CD4-positive, alpha-beta T cell treated with Interleukin-4 for 4 hours (primary cell): Measurements from ENCODE around the gene NPBWR2.
"Not testable (repeated sequence)": the region's sequence is repeated elsewhere in the genome, so short reads cannot be mapped to it uniquely, and the experiment has no call there.

Experiments used
- DNase-seq: peaks from one replicate; pipeline ENCODE4 v3.0.0-alpha.2; 2020

The NPBWR2 gene

DNA sequence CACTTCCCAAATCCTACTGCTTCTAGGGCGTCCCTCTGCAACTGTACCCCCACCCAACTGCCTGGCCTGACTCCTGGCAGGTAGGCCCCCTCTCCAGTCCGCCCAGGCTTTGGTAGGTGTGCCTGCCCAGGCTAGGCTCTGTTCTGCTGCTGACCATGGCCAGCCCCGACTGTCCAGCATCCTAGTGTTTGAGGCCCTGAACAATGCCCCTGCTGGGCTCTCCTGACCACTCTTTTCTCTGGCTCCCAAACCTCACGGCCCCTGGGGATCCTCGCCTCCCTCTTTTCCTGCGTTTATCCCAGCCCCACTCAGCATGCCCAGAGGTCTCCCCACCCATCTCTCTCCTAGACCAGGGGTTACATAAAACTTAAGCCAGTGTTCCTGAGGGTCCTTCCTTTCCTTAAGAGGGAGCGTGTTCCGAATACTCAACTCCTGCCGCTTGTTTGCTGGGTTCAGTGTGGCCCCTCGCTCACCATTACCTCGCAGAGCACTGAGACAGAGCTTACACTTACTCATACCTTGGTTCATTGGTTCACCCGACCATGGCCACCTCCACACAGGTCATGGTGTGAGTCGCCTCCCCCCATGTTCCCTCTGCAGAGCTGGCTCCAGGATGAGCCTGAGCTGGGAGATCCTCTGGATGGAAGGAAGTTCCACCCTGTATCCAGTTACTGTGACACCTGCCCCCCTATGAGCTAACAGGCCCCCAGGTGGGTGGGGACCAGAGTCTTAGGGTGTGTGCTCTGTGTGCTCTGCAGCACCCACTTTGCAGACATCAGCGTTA lies 35.8 kb upstream of the NPBWR2 start:
- no peak for DNase-seq

DNA sequence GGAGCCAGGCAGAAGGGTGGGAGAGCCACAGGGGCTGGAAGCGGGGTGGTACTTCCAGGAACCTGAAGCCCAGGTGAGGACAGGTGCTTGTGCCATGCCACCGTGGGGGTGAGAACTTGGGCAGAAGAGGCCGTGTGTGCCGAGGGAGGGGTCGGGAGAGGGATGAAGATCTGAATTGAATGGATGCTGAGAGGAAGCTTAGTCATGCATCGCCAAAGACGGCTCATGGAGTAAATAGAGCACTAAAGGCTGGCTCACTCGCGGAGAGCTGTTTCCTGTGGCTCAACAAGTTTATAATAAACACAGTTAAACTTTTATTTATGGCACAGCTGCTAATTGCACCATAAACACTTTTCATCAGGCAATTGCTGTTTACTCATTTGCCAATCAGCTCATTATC lies 35.2 kb upstream of the NPBWR2 start:
- no peak for DNase-seq

DNA sequence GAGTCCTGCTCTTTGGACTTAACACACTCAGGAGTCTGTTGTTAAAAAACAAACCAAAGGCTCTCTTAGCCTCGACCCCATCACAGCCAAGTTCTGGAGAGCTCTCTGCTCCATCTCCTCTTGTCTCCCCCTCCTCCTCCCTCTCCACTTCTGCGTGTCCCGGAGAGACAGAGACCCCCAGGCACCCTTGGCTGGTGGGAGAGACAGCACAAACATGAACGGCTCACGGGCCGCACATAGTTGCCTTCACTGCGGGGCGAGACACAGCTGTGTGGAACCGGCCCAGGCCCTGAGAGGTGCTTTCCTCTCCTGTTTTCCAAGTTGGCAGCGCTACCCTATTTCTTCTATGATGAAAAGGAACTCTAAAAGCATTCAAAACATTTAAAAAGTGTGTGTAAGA lies 33.6 kb upstream of the NPBWR2 start:
- DNase-seq, result no peak

DNA sequence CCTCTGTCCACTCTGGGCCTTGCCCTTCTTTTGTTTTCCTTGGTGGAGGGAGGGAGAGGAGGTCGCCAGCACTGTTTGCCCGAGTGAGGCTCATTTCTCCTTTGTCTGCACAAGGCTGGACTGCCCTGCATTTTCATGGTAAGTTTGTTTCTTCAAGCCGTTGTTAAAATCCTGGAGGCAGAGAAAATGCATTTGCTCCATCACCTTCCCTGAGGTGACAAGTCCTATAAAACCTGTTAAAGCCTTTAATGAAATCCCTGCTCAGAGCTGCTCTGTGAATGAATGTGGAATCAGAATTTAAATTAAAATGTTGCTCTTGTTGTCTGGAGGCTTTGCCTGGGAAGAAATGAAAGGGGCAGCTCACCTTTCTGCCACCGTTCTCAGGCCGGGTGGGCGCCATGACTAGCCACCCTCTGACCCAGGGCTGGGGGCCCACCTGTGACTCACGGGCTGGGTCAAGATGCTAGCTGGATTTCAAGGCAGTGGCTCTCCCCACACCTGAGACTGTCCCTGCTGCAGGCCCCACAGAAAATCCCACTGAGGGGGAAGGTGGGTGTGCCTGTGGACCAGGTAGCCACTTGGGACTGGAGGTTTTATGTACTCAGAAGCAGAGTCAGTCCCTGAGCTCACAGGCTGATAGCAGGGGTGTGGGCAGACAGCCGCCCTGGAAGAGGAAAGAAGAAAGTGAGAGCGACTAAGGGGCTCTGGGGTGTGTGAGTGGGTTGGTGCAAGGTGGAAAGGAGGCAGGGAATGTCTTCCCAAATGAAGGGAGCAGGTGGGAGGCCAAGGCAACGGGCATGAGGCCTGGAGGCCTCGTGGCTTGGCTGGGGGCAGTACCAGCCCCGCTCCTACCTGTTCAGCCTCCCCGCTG lies 32.9 kb upstream of the NPBWR2 start:
- no peak for DNase-seq

DNA sequence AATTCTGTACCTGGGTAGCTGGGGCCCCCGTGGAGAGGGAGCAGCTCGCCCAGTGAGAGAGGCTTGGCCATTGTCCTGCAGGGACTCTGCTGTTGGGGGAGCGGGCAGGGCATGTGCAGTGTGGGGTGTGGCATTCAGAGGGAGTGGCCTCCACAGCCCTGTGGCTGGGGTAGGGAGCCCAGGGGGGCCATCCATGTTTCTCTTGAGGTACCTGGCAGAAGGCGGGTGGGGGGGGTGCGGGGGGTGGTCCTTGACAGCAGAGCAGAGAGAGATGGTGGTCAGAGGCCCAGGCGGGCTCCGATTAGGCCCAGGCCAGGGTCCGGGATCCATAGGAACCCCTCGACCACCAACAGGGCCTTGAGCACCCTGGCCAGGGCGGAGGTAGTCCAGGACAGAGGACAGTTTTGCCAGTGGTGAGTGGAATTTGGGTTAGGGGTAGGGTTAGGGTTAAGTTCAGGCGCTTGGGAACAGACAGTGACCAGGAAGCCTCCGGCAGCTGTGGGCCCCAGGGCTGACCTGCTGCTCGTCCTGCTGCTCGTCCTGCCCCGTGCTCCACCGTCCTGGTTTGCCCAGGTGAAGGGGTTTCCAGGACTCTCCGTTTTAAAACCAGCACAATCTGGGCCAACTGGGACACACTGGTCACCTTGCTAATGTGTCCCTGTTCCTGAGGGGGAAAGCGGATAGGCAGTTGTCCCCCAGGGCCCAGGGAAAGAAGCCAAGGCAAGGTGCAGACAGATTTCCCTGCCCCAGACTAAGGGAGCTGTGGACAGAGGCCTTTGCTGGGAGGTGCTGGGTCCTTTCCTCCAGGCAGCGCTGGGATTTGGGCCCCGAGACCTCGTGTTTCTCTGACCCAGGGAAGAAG lies 32.1 kb upstream of the NPBWR2 start:
- DNase-seq, result no peak

DNA sequence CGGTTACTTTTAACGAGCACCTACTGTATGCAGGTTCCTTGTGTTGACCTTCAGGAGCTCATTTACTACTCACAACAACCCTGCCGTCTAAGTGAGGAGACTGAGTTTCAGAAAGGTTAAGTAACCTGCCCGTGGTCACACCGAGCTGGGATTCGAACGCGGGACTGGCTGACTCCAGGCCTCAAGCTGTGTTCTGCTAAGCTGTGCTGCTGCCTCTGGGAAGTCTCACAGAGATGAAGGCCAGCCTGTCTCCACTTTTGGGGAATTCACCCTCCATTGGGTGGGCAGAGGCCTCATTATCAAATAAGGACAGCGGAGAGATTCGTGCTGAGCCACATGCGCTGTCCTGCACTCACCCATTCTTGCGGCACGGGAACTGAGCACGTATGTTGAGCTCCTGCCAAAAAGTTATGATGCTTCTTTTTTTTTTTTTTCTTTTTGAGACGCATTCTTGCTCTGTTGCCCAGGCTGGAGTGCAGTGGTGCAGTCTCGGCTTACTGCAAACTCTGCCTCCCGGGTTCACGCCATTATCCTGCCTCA lies 31.0 kb upstream of the NPBWR2 start:
- no peak for DNase-seq

DNA sequence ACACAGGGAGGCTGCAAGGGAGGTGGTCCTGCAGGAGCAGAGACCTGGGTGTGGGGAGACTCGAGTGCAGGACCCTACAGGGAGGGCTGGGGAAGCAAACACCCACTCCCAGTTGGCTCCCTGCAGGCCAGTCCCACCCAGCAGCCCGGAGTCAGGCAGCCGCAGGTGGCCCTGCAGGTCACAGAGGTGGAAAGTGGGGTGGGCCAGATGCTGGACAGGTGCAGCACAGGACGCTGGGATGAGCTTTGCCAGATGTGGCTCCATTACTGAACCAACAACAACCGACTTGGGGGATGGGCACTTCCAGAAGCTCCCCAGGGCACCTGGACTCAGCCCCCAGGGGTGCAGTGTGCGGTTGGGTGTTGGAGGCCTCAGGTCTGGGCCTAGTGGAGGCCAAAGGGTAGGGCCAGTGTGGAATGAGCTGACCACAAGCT lies 30.2 kb upstream of the NPBWR2 start:
- DNase-seq, result no peak

DNA sequence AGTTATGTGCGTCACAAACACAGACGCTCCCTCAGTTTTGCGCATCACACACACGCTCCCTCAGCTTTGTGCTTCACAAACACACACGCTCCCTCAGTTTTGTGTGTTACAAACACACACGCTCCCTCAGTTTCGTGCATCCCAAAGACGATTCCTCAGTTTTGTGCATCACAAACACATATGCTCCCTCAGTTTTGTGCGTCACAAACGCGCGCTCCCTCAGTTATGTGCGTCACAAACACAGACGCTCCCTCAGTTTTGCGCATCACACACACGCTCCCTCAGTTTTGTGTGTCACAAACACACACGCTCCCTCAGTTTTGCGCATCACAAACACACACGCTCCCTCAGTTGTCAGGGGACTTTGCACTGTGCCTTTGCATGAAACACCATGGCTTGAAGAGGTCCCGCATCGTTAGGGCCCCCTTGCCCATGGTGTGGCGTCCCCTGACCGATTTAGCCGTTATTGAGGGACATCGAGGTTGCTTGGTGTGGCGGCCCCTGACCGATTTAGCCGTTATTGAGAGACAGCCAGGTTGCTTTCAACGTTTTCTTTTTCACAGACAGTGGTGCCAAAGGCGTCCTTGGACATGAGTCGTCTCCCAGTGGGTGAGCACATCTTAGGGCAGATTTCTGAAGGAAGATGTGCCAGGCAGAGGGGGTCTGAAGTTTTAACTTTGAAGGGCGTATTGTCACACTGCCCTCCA lies 28.8 kb upstream of the NPBWR2 start:
- no peak for DNase-seq

DNA sequence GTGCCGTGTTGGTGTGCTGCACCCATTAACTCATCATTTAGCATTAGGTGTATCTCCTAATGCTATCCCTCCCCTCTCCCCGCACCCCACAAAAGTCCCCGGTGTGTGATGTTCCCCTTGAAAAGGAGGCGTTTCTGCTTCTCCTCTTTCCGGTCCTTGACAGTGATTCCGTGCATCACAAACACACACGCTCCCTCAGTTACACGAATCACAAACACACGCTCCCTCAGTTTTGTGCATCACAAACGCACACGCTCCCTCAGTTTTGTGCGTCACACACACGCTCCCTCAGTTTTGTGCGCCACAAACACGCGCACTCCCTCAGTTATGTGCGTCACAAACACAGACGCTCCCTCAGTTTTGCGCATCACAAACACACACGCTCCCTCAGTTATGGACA lies 27.4 kb upstream of the NPBWR2 start:
- not testable (repeated sequence) for DNase-seq

DNA sequence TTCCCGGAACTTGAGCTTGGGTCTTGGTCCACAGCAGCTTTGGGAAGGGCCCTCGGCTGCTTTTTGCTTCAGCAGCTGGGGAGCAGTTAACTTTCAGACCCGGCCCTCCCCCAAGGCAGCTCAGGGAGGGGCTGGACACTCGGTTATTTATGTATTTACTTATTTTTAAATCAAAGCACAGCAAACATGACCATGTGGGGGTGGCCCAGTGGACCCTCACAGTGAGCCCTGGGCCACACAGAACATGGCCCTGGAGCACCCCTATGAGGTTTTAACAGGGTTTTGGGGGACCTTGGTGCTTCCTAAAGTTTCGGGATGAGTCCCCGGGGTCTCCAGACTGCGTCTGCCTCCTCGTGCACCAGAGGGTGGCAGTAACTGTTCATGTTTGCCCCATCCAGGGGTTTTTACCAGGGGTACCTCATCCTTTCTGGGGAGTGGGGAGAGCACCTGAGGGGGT lies 26.6 kb upstream of the NPBWR2 start:
- no peak for DNase-seq

DNA sequence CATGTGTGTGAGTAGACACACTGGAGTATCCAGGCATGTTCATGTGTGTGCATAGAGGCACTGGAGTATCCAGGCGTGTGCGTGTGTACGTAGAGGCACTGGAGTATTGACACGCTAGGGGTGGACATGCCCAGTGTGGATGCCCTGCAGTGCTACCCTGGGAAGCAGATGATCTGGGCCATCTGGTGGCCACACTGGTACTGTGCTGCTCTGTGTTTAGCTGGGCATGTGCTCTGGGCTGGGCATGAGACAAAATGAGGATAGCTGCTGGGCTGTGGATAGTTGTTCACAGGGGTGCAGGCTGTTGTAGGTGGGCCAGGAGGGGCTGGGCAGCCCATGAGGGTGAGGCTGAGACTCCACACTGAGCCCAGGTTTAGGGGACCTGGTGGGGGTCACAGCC lies 24.0 kb upstream of the NPBWR2 start:
- no peak for DNase-seq

DNA sequence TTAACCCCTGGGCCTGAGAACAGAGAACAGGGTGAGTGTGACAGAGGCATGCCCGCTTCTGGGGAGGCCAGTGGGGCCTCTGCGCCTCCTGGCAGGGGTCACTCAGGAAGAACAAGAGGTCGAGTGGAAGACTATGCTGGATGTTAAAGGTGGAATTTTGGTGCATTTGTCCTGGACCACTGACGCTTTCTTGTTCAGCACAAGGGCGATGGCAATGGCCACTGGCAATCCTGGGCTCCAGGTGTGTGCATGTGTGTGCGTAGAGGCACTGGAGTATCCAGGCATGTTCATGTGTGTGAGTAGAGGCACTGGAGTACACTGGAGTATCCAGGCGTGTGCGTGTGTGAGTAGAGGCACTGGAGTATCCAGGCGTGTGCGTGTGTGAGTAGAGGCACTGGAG lies 23.5 kb upstream of the NPBWR2 start:
- no peak for DNase-seq

DNA sequence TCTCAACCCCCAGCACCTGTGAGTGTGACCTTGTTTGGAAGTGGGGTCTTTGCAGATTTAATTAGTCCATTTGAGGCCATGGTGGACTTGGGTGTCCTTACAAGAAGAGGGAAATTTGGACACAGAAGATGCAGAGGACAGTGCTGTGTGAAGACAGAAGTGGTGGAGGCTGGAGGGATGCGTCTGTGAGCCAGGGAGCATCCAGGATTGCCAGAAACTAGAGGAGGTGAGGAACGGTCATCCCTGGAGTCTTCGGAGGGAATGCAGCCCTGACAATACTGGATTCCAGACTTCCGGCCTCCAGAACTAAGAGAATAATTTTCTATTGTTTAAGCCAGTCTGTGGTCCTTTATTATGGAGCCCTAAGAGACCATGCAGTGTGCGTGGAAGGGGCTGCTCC lies 22.9 kb upstream of the NPBWR2 start:
- DNase-seq, result no peak

DNA sequence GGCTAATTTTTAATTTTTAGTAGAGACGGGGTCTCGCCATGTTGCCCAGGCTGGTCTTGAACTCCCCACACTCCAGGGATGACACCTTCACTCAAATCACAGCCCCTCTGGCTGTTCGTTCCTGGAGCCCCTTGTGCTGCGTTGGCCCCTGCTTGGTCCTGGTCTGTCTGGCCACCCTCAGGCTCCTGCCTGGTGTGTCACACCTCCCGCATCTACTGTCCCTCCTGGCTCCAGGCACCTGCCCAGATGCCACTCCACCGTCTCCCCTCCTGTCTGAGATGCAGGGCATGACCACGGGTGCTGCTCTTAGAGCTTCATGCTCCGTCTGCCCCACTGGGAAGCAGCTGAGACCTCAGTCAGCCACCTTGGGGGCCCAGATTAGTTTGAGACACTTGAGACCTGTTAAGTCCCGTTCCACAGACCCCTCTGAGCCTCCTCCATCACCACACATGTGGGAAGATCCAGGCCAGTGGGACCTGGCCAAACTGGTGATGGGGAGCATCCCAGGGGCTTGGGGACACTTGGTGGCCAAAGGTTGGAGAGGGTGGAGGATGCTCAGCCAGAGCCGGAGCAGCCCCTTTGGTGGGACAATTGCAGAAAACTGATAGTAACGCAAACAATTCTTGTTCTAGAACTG lies 21.9 kb upstream of the NPBWR2 start:
- DNase-seq, result no peak

DNA sequence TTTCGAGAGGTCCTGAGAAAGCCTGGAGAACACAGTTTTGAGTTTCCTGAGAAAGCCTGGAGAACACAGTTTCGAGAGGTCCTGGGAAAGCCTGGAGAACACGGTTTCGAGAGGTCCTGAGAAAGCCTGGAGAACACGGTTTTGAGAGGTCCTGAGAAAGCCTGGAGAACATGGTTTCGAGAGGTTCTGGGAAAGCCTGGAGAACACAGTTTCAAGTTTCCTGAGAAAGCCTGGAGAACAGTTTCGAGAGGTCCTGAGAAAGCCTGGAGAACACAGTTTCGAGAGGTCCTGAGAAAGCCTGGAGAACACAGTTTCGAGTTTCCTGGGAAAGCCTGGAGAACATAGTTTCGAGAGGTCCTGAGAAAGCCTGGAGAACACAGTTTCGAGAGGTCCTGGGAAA lies 16.2 kb upstream of the NPBWR2 start:
- not testable (repeated sequence) for DNase-seq

DNA sequence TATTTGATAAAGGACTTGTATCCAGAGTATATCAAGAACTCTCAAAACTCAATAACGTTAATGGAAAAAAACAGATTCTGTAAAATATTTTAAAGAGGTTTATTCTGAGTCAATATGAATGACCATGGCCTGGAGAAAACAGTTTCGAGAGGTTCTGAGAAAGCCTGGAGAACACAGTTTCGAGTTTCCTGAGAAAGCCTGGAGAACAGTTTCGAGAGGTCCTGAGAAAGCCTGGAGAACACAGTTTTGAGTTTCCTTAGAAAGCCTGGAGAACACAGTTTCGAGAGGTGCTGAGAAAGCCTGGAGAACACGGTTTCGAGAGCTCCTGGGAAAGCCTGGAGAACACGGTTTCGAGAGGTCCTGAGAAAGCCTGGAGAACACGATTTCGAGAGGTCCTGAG lies 15.6 kb upstream of the NPBWR2 start:
- not testable (repeated sequence) for DNase-seq

DNA sequence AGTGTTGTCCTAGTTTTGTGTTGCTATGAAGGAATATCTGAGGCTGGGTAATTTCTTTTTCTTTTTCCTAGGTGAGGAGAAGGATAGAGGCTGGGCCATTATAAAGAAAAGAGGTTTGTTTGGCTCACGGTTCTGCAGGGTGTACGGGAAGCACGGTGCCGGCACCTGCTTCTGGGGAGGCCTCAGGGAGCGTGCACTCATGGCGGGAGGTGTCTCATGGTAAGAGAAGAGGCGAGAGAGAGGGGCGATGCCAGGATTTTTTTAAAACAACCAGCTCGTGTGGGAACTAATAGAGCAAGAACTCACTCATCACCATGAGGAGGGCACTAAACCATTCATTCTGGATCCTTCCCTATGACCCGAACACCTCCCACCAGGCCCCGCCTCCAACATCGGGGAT lies 14.2 kb upstream of the NPBWR2 start:
- no peak for DNase-seq

DNA sequence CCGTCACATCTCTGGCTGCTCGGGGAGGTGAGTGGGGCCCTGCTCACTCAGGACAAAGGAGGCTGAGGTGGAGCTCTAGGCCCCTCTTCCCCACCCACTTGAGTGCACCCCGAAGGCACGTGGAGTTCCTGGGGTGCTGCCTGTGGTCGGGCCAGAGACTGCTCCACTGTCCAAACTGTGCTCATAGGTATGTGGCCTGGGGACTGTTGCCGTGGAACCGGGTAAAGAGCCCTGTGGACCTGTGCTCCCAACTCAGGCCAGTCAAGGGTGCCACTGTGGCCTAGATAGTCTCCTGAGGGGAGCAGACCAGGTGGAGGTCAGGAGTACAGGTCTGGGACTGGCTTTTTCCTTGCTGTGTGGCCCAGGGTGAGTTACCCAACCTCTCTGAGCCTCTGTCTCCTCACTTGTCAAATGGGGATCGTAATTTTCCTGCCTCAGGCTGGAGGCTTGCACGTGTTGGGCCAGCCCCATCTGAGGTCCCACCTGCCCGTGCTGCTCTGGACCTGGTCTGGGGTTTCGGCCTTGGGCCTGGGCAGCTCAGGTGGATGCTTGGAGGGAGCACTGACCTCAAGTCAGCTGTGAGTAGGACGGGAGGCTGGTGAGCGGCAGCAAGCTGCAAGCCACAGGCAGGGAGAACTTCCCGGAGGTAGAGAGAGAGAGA lies 12.4 kb upstream of the NPBWR2 start:
- DNase-seq, result no peak

DNA sequence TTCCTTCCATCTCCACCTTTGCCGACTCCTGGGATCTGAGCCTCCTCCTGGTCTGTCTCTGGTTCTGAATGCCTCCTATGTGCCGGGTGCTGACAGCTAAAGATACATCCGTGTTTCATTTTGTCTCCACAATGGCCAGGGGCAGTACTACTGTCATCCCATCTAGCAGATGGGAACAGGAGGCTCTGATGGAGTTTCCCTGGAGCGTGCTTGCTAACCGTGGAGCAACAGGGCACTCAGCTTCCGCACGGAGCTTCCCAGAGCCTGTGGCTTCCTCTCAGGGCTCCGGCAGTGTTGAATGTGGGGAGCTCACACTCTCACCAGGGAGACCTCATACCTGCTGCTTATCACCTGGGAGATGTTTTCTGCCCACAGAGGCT lies 11.9 kb upstream of the NPBWR2 start:
- no peak for DNase-seq

DNA sequence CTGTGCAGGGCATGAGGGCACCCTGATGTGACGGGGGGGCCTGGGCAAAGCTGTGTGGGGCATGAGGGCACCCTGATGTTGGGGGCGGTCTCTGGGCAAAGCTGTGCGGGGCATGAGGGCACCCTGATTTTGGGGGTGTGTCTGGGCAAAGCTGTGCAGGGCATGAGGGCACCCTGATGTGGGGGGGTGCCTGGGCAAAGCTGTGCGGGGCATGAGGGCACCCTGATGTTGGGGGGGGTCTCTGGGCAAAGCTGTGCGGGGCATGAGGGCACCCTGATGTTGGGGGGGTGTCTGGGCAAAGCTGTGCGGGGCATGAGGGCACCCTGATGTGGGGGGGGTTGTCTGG lies 10.0 kb upstream of the NPBWR2 start:
- not testable (repeated sequence) for DNase-seq
